C4-2B (cell line): ENCODE measurements around the gene CKB.

Experiments used
- H3K27ac ChIP-seq: fragments of 450-650 bp; 2 replicates; pipeline ENCODE4 v1.5.1; 2017
- CTCF ChIP-seq: fragments of 450-650 bp; conservative IDR thresholded peaks from 2 replicates; pipeline ENCODE4 v1.5.1; 2017; ENCODE audit warnings: mild to moderate bottlenecking
- ZFX ChIP-seq: fragments of 450-650 bp; IDR thresholded peaks from 2 replicates; pipeline ENCODE4 v1.6.1; 2017

Gene CKB

GRCh38 chr14:103544388-103545218 lies 22.0 kb upstream of the CKB start:
- TF ChIP-seq CTCF (no peak), ZFX (no peak)
- H3K27ac ChIP-seq, result peak overlapping the region; percentile 58

GRCh38 chr14:103543721-103544387 lies 21.2 kb upstream of the CKB start:
- H3K27ac ChIP-seq, result peak overlapping the region; percentile 58
- TF ChIP-seq ZFX, result peak; percentile 84; the same call in 1 of the 2 replicates
- no peak for TF ChIP-seq CTCF

- peak overlapping the region; percentile 58 for H3K27ac ChIP-seq
- TF ChIP-seq ZFX (no peak), CTCF (no peak)
Measured at GRCh38 chr14:103543140-103543539, 20.5 kb upstream of the CKB start.

- H3K27ac ChIP-seq, result peak overlapping the region; percentile 58; the same call in 1 of the 2 replicates
- TF ChIP-seq ZFX, result no peak
- TF ChIP-seq CTCF, result no peak
Measured at GRCh38 chr14:103542605-103543088, 20.0 kb upstream of the CKB start.

GRCh38 chr14:103541709-103542604 lies 19.3 kb upstream of the CKB start:
- no peak overlapping the region for H3K27ac ChIP-seq
- TF ChIP-seq CTCF (no peak), ZFX (no peak)

- TF ChIP-seq CTCF (no peak), ZFX (no peak)
- H3K27ac ChIP-seq, result no peak overlapping the region
Measured at GRCh38 chr14:103540821-103541708, 18.4 kb upstream of the CKB start.
